NB4 (cell line): Measurements from ENCODE around the gene GRB10.
"Not testable (repeated sequence)": the region's sequence is repeated elsewhere in the genome, so short reads cannot be mapped to it uniquely, and the experiment has no call there.

ENCODE experiments used
- MAX ChIP-seq: IDR thresholded peaks from 2 replicates; pipeline ENCODE4 v1.6.1; 2011; ENCODE audit warnings: low read depth, low read length
- MYC ChIP-seq: IDR thresholded peaks from 2 replicates; pipeline ENCODE4 v1.6.1; 2011; ENCODE audit warnings: low read depth, low read length
- POLR2A ChIP-seq: IDR thresholded peaks from 2 replicates; pipeline ENCODE4 v1.6.1; 2011; ENCODE audit warnings: mild to moderate bottlenecking; ENCODE audit not compliant: insufficient read length; ENCODE audit errors: extremely low read depth
- TF ChIP-seq, protein P1 (sequence below): IDR thresholded peaks from one replicate; pipeline ENCODE4 v1.5.1; 2012; ENCODE audit warnings: low read depth, low read length

GRCh38 chr7:50578105-50578504 is 204.6 kb downstream of the GRB10 start:
- TF ChIP-seq, protein P1, sequence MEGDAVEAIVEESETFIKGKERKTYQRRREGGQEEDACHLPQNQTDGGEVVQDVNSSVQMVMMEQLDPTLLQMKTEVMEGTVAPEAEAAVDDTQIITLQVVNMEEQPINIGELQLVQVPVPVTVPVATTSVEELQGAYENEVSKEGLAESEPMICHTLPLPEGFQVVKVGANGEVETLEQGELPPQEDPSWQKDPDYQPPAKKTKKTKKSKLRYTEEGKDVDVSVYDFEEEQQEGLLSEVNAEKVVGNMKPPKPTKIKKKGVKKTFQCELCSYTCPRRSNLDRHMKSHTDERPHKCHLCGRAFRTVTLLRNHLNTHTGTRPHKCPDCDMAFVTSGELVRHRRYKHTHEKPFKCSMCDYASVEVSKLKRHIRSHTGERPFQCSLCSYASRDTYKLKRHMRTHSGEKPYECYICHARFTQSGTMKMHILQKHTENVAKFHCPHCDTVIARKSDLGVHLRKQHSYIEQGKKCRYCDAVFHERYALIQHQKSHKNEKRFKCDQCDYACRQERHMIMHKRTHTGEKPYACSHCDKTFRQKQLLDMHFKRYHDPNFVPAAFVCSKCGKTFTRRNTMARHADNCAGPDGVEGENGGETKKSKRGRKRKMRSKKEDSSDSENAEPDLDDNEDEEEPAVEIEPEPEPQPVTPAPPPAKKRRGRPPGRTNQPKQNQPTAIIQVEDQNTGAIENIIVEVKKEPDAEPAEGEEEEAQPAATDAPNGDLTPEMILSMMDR, result not testable (repeated sequence)
- TF ChIP-seq POLR2A, MYC, MAX: not testable (repeated sequence)
